Measurements from ENCODE around the gene NRAP.

DNA sequence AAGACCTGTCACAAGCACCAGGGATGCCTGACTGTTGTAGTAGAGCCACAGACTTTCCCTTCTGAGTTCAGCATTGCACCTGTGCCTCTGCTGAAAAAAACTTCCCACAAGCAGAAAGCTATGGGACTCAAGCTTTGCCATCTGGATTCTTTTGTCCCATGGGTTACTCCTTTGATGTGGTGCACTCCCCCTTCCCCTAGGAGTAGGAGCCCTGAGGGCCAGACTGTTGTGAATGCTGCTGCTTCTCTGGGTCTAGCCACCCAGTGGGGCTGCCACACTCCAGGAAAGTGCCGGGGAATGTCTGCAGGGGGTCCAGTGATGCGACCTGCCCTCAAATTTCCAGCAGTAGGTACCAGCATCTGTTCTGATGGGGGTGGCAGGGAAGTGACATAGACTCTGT lies 27.5 kb upstream of the NRAP start:
- TF ChIP-seq, protein P1, sequence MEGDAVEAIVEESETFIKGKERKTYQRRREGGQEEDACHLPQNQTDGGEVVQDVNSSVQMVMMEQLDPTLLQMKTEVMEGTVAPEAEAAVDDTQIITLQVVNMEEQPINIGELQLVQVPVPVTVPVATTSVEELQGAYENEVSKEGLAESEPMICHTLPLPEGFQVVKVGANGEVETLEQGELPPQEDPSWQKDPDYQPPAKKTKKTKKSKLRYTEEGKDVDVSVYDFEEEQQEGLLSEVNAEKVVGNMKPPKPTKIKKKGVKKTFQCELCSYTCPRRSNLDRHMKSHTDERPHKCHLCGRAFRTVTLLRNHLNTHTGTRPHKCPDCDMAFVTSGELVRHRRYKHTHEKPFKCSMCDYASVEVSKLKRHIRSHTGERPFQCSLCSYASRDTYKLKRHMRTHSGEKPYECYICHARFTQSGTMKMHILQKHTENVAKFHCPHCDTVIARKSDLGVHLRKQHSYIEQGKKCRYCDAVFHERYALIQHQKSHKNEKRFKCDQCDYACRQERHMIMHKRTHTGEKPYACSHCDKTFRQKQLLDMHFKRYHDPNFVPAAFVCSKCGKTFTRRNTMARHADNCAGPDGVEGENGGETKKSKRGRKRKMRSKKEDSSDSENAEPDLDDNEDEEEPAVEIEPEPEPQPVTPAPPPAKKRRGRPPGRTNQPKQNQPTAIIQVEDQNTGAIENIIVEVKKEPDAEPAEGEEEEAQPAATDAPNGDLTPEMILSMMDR (tag by site-specific recombination; IDR thresholded peaks at IDR 0.05) = no peak
- TF ChIP-seq ZFP69B (tag by site-specific recombination; IDR thresholded peaks at IDR 0.05) (no peak), SETDB1 (IDR thresholded peaks at IDR 0.05; ENCODE audit: insufficient read length, low read length) (no peak), KLF9 (tag by site-specific recombination; IDR thresholded peaks at IDR 0.05; ENCODE audit: low read depth) (no peak), ZNF266 (tag by site-specific recombination; IDR thresholded peaks at IDR 0.05; ENCODE audit: low read depth) (no peak), ZBTB21 (tag by site-specific recombination; IDR thresholded peaks at IDR 0.05) (no peak), ZBTB1 (tag by site-specific recombination; IDR thresholded peaks at IDR 0.05) (no peak)
- TF ChIP-seq, protein P2, sequence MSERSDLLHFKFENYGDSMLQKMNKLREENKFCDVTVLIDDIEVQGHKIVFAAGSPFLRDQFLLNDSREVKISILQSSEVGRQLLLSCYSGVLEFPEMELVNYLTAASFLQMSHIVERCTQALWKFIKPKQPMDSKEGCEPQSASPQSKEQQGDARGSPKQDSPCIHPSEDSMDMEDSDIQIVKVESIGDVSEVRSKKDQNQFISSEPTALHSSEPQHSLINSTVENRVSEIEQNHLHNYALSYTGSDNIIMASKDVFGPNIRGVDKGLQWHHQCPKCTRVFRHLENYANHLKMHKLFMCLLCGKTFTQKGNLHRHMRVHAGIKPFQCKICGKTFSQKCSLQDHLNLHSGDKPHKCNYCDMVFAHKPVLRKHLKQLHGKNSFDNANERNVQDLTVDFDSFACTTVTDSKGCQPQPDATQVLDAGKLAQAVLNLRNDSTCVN (tag by site-specific recombination; optimal IDR thresholded peaks at IDR 0.05) = no peak

Measured in HEK293 (cell line).